Posterior vena cava (tissue), 2 donors: ENCODE measurements around the gene RBM20. TPM values are rescaled to one million over a fixed set of nuclear protein-coding genes. Genes with fewer than 3 reads are reported as not detected.
"Not testable (repeated sequence)": the region's sequence is repeated elsewhere in the genome, so short reads cannot be mapped to it uniquely, and the experiment has no call there.

Source experiments
- DNase-seq: peaks from one replicate; pipeline ENCODE4 v3.0.0-alpha.2; 2020; ENCODE audit warnings: low spot score
- intact Hi-C, 2 donors: fragments of 100-400 bp; cut with DNase I; formaldehyde crosslinking; loops; one replicate each; pipeline versions ENCODE4 v1.14.1 to v1.14.2; 2022 to 2023
- long read RNA-seq, 2 donors: library from polyadenylated mRNA; unstranded; transcript quantifications; one replicate each; pipeline ENCODE4 v2.0.0, GENCODE V29; 2020 to 2021
- total RNA-seq, 2 donors: library from RNA; stranded (reverse); fragmentation: NEBNext Ultra II Directional; extraction: Animal tissue kit (Norgen Biotek cat#: 25700); gene quantifications; one replicate each; pipeline ENCODE4 v1.2.1, GENCODE V29; 2021
- donor health status: DM: yes; HTN: yes; CAD: no.
- donor health status: DM: yes; HTN: yes; CAD: no.

Gene RBM20
- total RNA-seq = 1 to 10 TPM; 2.0 to 3.0 TPM
- long read RNA-seq, donor 1, partial matches to known transcripts = 1 of 3 reads
- long read RNA-seq, donor 1, other reads (novel, unspliced or antisense) = 2 of 3 reads
- long read RNA-seq, donor 2, partial matches to known transcripts = 0 of 1 reads
- long read RNA-seq, donor 2, other reads (novel, unspliced or antisense) = 1 of 1 reads

GRCh38 chr10:110643653-110644597 lies at the start of gene RBM20:
Gene RBM20 (plus strand): TSS chr10:110644336. CDS start chr10:110644455, 119 bp downstream.
- intact Hi-C loops = no loop called here
- DNase-seq = no peak

- intact Hi-C loops = no loop called here
Measured at GRCh38 chr10:110597476-110597875, 46.7 kb upstream of the RBM20 start.

GRCh38 chr10:110600487-110601101 lies 43.5 kb upstream of the RBM20 start:
- no peak for DNase-seq
- intact Hi-C loops = no loop called here

More at GRCh38 chr10:110597476-110597875, 46.7 kb upstream of the RBM20 start:
- no peak for DNase-seq

- no peak for DNase-seq
- intact Hi-C loops = no loop called here
Measured at GRCh38 chr10:110601581-110601980, 42.6 kb upstream of the RBM20 start.

- intact Hi-C loops = no loop called here
- DNase-seq = no peak
Measured at GRCh38 chr10:110608087-110608486, 36.0 kb upstream of the RBM20 start.

GRCh38 chr10:110609605-110610004 lies 34.5 kb upstream of the RBM20 start:
- intact Hi-C loops = loop anchor here (10.0 kb wide), 2 partner anchors 65 to 75 kb away; no protein-coding TSS in a partner anchor
- DNase-seq = no peak

GRCh38 chr10:110610308-110610774 lies 33.8 kb upstream of the RBM20 start:
- intact Hi-C loops = loop anchor here (10.0 kb wide), 2 partner anchors 64 to 74 kb away; no protein-coding TSS in a partner anchor
- DNase-seq = no peak

GRCh38 chr10:110610781-110611180 lies 33.4 kb upstream of the RBM20 start:
- intact Hi-C loops = loop anchor here (10.0 kb wide), 2 partner anchors 64 to 74 kb away; no protein-coding TSS in a partner anchor
- DNase-seq = not testable (repeated sequence)

GRCh38 chr10:110612087-110612486 lies 32.0 kb upstream of the RBM20 start:
- intact Hi-C loops = loop anchor here (10.0 kb wide), 2 partner anchors 63 to 73 kb away; no protein-coding TSS in a partner anchor

GRCh38 chr10:110612629-110613028 lies 31.5 kb upstream of the RBM20 start:
- intact Hi-C loops = loop anchor here (10.0 kb wide), 2 partner anchors 62 to 72 kb away; no protein-coding TSS in a partner anchor
- no peak for DNase-seq

More at GRCh38 chr10:110612087-110612486, 32.0 kb upstream of the RBM20 start:
- DNase-seq = no peak

- intact Hi-C loops = loop anchor here (10.0 kb wide), 2 partner anchors 61 to 71 kb away; no protein-coding TSS in a partner anchor
Measured at GRCh38 chr10:110613341-110613995, 30.7 kb upstream of the RBM20 start.

GRCh38 chr10:110613996-110614495 lies 30.1 kb upstream of the RBM20 start:
- intact Hi-C loops = loop anchor here (10.0 kb wide), 2 partner anchors 61 to 71 kb away; no protein-coding TSS in a partner anchor
- DNase-seq = no peak

More at GRCh38 chr10:110613341-110613995, 30.7 kb upstream of the RBM20 start:
- DNase-seq = no peak

- intact Hi-C loops = loop anchor here (10.0 kb wide), 2 partner anchors 60 to 70 kb away; no protein-coding TSS in a partner anchor
- DNase-seq = no peak
Measured at GRCh38 chr10:110615057-110615747, 28.9 kb upstream of the RBM20 start.

GRCh38 chr10:110616493-110617033 lies 27.6 kb upstream of the RBM20 start:
- DNase-seq = no peak
- intact Hi-C loops = loop anchor here (10.0 kb wide), 2 partner anchors 58 to 68 kb away; no protein-coding TSS in a partner anchor

GRCh38 chr10:110617425-110618229 lies 26.5 kb upstream of the RBM20 start:
- DNase-seq = no peak
- intact Hi-C loops = loop anchor here (10.0 kb wide), 2 partner anchors 57 to 67 kb away; no protein-coding TSS in a partner anchor

- DNase-seq = no peak
- intact Hi-C loops = loop anchor here (10.0 kb wide), 2 partner anchors 57 to 67 kb away; no protein-coding TSS in a partner anchor
Measured at GRCh38 chr10:110618230-110618610, 25.9 kb upstream of the RBM20 start.
